HG02798 (cell line): ENCODE data around the gene PAGE3.

Experiments used
- ATAC-seq: cut with Tn5 transposase; IDR thresholded peaks from one replicate; pipeline ENCODE4 v1.9.1; 2021; ENCODE audit warnings: mild to moderate bottlenecking; ENCODE audit not compliant: unreplicated experiment, poor library complexity

Gene PAGE3

GRCh38 chrX:55264816-55265215 is at the start of gene PAGE3:
Gene PAGE3, minus strand, starts transcription at chrX:55264916. Its CDS starts 1,013 bp downstream, at chrX:55263903.
- no peak for ATAC-seq

- no peak for ATAC-seq
Observed at GRCh38 chrX:55312655-55313054, 47.9 kb upstream of the PAGE3 start.

- no peak for ATAC-seq
Observed at GRCh38 chrX:55290963-55291362, 26.2 kb upstream of the PAGE3 start.

- ATAC-seq = no peak
Observed at GRCh38 chrX:55279832-55280231, 15.1 kb upstream of the PAGE3 start.

- ATAC-seq = no peak
Observed at GRCh38 chrX:55260806-55261205, 3.9 kb downstream of the PAGE3 start.

GRCh38 chrX:55253528-55253927 is 11.2 kb downstream of the PAGE3 start:
- ATAC-seq = no peak

GRCh38 chrX:55240788-55241340 is 23.9 kb downstream of the PAGE3 start:
- ATAC-seq = no peak

GRCh38 chrX:55220119-55220794 is 44.5 kb downstream of the PAGE3 start, which contains the start of gene PAGE5:
Gene PAGE5, plus strand, starts transcription at chrX:55220346. Its CDS starts 1,037 bp downstream, at chrX:55221383.
- no peak for ATAC-seq

- no peak for ATAC-seq
Observed at GRCh38 chrX:55213381-55213780, 51.3 kb downstream of the PAGE3 start.

- no peak for ATAC-seq
Observed at GRCh38 chrX:55210931-55211677, 53.6 kb downstream of the PAGE3 start.
